Right lobe of liver (tissue), 4 donors: ENCODE measurements around the gene IL23R.

Experiments used
- POLR2A ChIP-seq: fragments of 450-650 bp; IDR thresholded peaks from one replicate; pipeline ENCODE4 v1.6.1; 2017; ENCODE audit warnings: antibody characterized with exemption, mild to moderate bottlenecking
- TF ChIP-seq, protein P1 (sequence below), 4 donors: fragments of 200-600 bp in 3 of 4; fragments of 450-650 bp in 1 of 4; IDR thresholded peaks; one replicate each; pipeline versions ENCODE4 v1.5.1 to v1.8.0; 2016 to 2022; ENCODE audit warnings: antibody characterized with exemption in 4 of 4, mild to moderate bottlenecking in 2 of 4
- donor health status: DM: no; HTN: no; CAD: no.
- donor health status: DM: no; HTN: no; CAD: no.
- donor health status: DM: no; HTN: yes; CAD: no.

DNA sequence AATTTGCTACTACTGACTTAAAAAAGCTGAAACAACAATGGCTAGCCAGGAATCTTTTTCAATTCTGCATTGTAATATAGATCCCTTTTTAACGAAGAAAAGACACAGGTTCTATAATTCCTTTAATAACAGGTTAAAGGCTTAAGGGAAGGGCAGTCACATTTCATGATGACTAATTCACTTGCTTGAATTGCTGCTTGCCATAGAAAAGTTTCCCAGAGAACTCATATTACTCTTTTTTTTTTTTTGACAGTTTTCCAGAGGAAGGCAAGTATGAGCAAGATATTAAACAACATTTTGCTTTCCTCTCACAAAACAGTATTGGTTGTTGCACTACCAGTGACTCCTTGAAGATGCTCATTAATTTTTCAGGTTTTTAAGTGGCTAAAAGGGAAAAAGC lies 60.9 kb downstream of the IL23R start:
- TF ChIP-seq, protein P1, sequence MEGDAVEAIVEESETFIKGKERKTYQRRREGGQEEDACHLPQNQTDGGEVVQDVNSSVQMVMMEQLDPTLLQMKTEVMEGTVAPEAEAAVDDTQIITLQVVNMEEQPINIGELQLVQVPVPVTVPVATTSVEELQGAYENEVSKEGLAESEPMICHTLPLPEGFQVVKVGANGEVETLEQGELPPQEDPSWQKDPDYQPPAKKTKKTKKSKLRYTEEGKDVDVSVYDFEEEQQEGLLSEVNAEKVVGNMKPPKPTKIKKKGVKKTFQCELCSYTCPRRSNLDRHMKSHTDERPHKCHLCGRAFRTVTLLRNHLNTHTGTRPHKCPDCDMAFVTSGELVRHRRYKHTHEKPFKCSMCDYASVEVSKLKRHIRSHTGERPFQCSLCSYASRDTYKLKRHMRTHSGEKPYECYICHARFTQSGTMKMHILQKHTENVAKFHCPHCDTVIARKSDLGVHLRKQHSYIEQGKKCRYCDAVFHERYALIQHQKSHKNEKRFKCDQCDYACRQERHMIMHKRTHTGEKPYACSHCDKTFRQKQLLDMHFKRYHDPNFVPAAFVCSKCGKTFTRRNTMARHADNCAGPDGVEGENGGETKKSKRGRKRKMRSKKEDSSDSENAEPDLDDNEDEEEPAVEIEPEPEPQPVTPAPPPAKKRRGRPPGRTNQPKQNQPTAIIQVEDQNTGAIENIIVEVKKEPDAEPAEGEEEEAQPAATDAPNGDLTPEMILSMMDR (IDR thresholded peaks at IDR 0.05) = no peak
- no peak for TF ChIP-seq POLR2A
